Stimulated activated naive CD8-positive, alpha-beta T cell treated with anti-CD3 and anti-CD28 coated beads, Interleukin-15, Interleukin-2, amounts not matched to agents 100 ng/mL and 50 ng/mL, for 24 hours (primary cell): ENCODE results near the gene RTKN2.

ENCODE experiments used
- H3K27ac Mint-ChIP-seq: one replicate; pipeline ENCODE4 v1.8.0; 2021; ENCODE audit warnings: mild to moderate bottlenecking, mixed read lengths
- H3K27me3 Mint-ChIP-seq: one replicate; pipeline ENCODE4 v1.8.0; 2021; ENCODE audit warnings: mixed read lengths
- H3K36me3 Mint-ChIP-seq: one replicate; pipeline ENCODE4 v1.8.0; 2021; ENCODE audit warnings: low read depth, mixed read lengths
- H3K4me1 Mint-ChIP-seq: one replicate; pipeline ENCODE4 v1.8.0; 2021; ENCODE audit warnings: low read depth, mixed read lengths
- H3K4me3 Mint-ChIP-seq: one replicate; pipeline ENCODE4 v1.8.0; 2021; ENCODE audit warnings: mild to moderate bottlenecking, mixed read lengths
- H3K9me3 Mint-ChIP-seq: one replicate; pipeline ENCODE4 v1.8.0; 2021; ENCODE audit warnings: mixed read lengths

The RTKN2 gene

GRCh38 chr10:62183857-62184795, 84.5 kb downstream of the RTKN2 start:
- H3K4me1 Mint-ChIP-seq, result peaks cover 86% of the 10 kb centered on the region
- peak overlapping the region; percentile 99 for H3K27ac Mint-ChIP-seq
- no peaks in the 10 kb centered on the region for H3K27me3 Mint-ChIP-seq
- peaks cover 15% of the 10 kb centered on the region for H3K9me3 Mint-ChIP-seq
- peak overlapping the region; percentile 50 for H3K4me3 Mint-ChIP-seq
- H3K36me3 Mint-ChIP-seq, result peaks cover 24% of the 10 kb centered on the region

- peaks cover 86% of the 10 kb centered on the region for H3K4me1 Mint-ChIP-seq
- peaks cover 28% of the 10 kb centered on the region for H3K36me3 Mint-ChIP-seq
- no peaks in the 10 kb centered on the region for H3K27me3 Mint-ChIP-seq
- H3K27ac Mint-ChIP-seq, result peak overlapping the region; percentile 99
- H3K9me3 Mint-ChIP-seq, result peaks cover 19% of the 10 kb centered on the region
- peak overlapping the region; percentile 50 for H3K4me3 Mint-ChIP-seq
Measured at GRCh38 chr10:62183442-62183841, 85.2 kb downstream of the RTKN2 start.

GRCh38 chr10:62182595-62182994, 86.0 kb downstream of the RTKN2 start:
- Mint-ChIP-seq H3K36me3 (peaks cover 29% of the 10 kb centered on the region), H3K27me3 (no peaks in the 10 kb centered on the region), H3K9me3 (peaks cover 20% of the 10 kb centered on the region), H3K4me3 (no peak overlapping the region), H3K27ac (peak overlapping the region; percentile 85), H3K4me1 (peaks cover 85% of the 10 kb centered on the region)

- peak overlapping the region; percentile 85 for H3K27ac Mint-ChIP-seq
- H3K4me3 Mint-ChIP-seq, result peak overlapping the region; percentile 6
- H3K27me3 Mint-ChIP-seq, result no peaks in the 10 kb centered on the region
- H3K9me3 Mint-ChIP-seq, result peaks cover 20% of the 10 kb centered on the region
- H3K4me1 Mint-ChIP-seq, result peaks cover 85% of the 10 kb centered on the region
- H3K36me3 Mint-ChIP-seq, result peaks cover 29% of the 10 kb centered on the region
Measured at GRCh38 chr10:62182171-62182570, 86.5 kb downstream of the RTKN2 start.

- Mint-ChIP-seq H3K9me3 (peaks cover 24% of the 10 kb centered on the region), H3K27me3 (no peaks in the 10 kb centered on the region), H3K4me1 (peaks cover 74% of the 10 kb centered on the region), H3K4me3 (no peak overlapping the region), H3K36me3 (peaks cover 33% of the 10 kb centered on the region), H3K27ac (peak overlapping the region; percentile 95)
Measured at GRCh38 chr10:62180677-62181076, 88.0 kb downstream of the RTKN2 start.

GRCh38 chr10:62178568-62178967, 90.1 kb downstream of the RTKN2 start:
- H3K4me3 Mint-ChIP-seq, result no peak overlapping the region
- peaks cover 20% of the 10 kb centered on the region for H3K9me3 Mint-ChIP-seq
- H3K27ac Mint-ChIP-seq, result no peak overlapping the region
- H3K4me1 Mint-ChIP-seq, result peaks cover 65% of the 10 kb centered on the region
- H3K27me3 Mint-ChIP-seq, result no peaks in the 10 kb centered on the region
- H3K36me3 Mint-ChIP-seq, result peaks cover 31% of the 10 kb centered on the region

GRCh38 chr10:62177111-62177510, 91.5 kb downstream of the RTKN2 start:
- Mint-ChIP-seq H3K4me1 (peaks cover 50% of the 10 kb centered on the region), H3K27ac (no peak overlapping the region), H3K27me3 (no peaks in the 10 kb centered on the region), H3K4me3 (no peak overlapping the region), H3K9me3 (peaks cover 32% of the 10 kb centered on the region), H3K36me3 (peaks cover 40% of the 10 kb centered on the region)

GRCh38 chr10:62175251-62175650, 93.4 kb downstream of the RTKN2 start:
- Mint-ChIP-seq H3K36me3 (peaks cover 25% of the 10 kb centered on the region), H3K27ac (no peak overlapping the region), H3K4me3 (no peak overlapping the region), H3K4me1 (peaks cover 34% of the 10 kb centered on the region), H3K27me3 (no peaks in the 10 kb centered on the region), H3K9me3 (peaks cover 25% of the 10 kb centered on the region)

- H3K9me3 Mint-ChIP-seq, result peaks cover 20% of the 10 kb centered on the region
- peaks cover 20% of the 10 kb centered on the region for H3K36me3 Mint-ChIP-seq
Measured at GRCh38 chr10:62172465-62172864, 96.2 kb downstream of the RTKN2 start.

GRCh38 chr10:62171791-62172190, 96.9 kb downstream of the RTKN2 start:
- Mint-ChIP-seq H3K9me3 (peaks cover 20% of the 10 kb centered on the region), H3K4me1 (peaks cover 17% of the 10 kb centered on the region), H3K4me3 (no peak overlapping the region), H3K27ac (no peak overlapping the region), H3K27me3 (no peaks in the 10 kb centered on the region), H3K36me3 (peaks cover 20% of the 10 kb centered on the region)

More at GRCh38 chr10:62172465-62172864, 96.2 kb downstream of the RTKN2 start:
- Mint-ChIP-seq H3K4me1 (peaks cover 19% of the 10 kb centered on the region), H3K4me3 (no peak overlapping the region), H3K27me3 (no peaks in the 10 kb centered on the region), H3K27ac (no peak overlapping the region)

- H3K27me3 Mint-ChIP-seq, result no peaks in the 10 kb centered on the region
- peaks cover 15% of the 10 kb centered on the region for H3K36me3 Mint-ChIP-seq
- H3K4me3 Mint-ChIP-seq, result no peak overlapping the region
- H3K27ac Mint-ChIP-seq, result no peak overlapping the region
- peaks cover 16% of the 10 kb centered on the region for H3K9me3 Mint-ChIP-seq
- peaks cover 24% of the 10 kb centered on the region for H3K4me1 Mint-ChIP-seq
Measured at GRCh38 chr10:62170732-62171131, 97.9 kb downstream of the RTKN2 start.

GRCh38 chr10:62166331-62167131, 102.1 kb downstream of the RTKN2 start:
- Mint-ChIP-seq H3K27ac (no peak overlapping the region), H3K4me3 (no peak overlapping the region), H3K9me3 (no peaks in the 10 kb centered on the region), H3K27me3 (no peaks in the 10 kb centered on the region), H3K4me1 (peaks cover 13% of the 10 kb centered on the region), H3K36me3 (no peaks in the 10 kb centered on the region)

GRCh38 chr10:62165803-62166202, 102.8 kb downstream of the RTKN2 start:
- no peaks in the 10 kb centered on the region for H3K36me3 Mint-ChIP-seq
- H3K27ac Mint-ChIP-seq, result no peak overlapping the region

GRCh38 chr10:62163024-62163423, 105.6 kb downstream of the RTKN2 start:
- Mint-ChIP-seq H3K27me3 (no peaks in the 10 kb centered on the region), H3K27ac (no peak overlapping the region), H3K4me3 (no peak overlapping the region), H3K9me3 (no peaks in the 10 kb centered on the region), H3K4me1 (peaks cover 24% of the 10 kb centered on the region), H3K36me3 (no peaks in the 10 kb centered on the region)

More at GRCh38 chr10:62165803-62166202, 102.8 kb downstream of the RTKN2 start:
- H3K4me1 Mint-ChIP-seq, result peaks cover 13% of the 10 kb centered on the region
- no peak overlapping the region for H3K4me3 Mint-ChIP-seq
- no peaks in the 10 kb centered on the region for H3K27me3 Mint-ChIP-seq
- no peaks in the 10 kb centered on the region for H3K9me3 Mint-ChIP-seq
